ENCODE data around the gene COMMD7.
"Not testable (repeated sequence)": the region's sequence is repeated elsewhere in the genome, so short reads cannot be mapped to it uniquely, and the experiment has no call there.

Gene COMMD7

GRCh38 chr20:32765230-32765875 is 22.1 kb upstream of the COMMD7 start:
- DNase-seq (ENCODE audit: low read depth in 3 of 3), result not testable (repeated sequence)

GRCh38 chr20:32764005-32764960 is 21.0 kb upstream of the COMMD7 start:
- no peak for DNase-seq (ENCODE audit: low read depth in 3 of 3)

GRCh38 chr20:32763202-32764004 is 20.1 kb upstream of the COMMD7 start:
- no peak for DNase-seq (ENCODE audit: low read depth in 3 of 3)

- no peak for DNase-seq (ENCODE audit: low read depth in 3 of 3)
Observed at GRCh38 chr20:32762754-32763201, 19.5 kb upstream of the COMMD7 start.

GRCh38 chr20:32761831-32762753 is 18.8 kb upstream of the COMMD7 start, which contains the start of gene DNMT3B:
DNMT3B (plus strand) TSS chr20:32762385; CDS start chr20:32780324, 17,939 bp downstream.
- DNase-seq (ENCODE audit: low read depth in 3 of 3), result peak; percentile 31 to 83 (median 38)

GRCh38 chr20:32761417-32761830 is 18.2 kb upstream of the COMMD7 start:
- DNase-seq (ENCODE audit: low read depth in 3 of 3), result no peak

- DNase-seq (ENCODE audit: low read depth in 3 of 3), result no peak
Observed at GRCh38 chr20:32756156-32756555, 12.9 kb upstream of the COMMD7 start.

- DNase-seq (ENCODE audit: low read depth in 3 of 3), result no peak
Observed at GRCh38 chr20:32753731-32754130, 10.5 kb upstream of the COMMD7 start.

- no peak for DNase-seq (ENCODE audit: low read depth in 3 of 3)
Observed at GRCh38 chr20:32752458-32753250, 9.4 kb upstream of the COMMD7 start.

- DNase-seq (ENCODE audit: low read depth in 3 of 3), result no peak
Observed at GRCh38 chr20:32751702-32752457, 8.6 kb upstream of the COMMD7 start.

GRCh38 chr20:32751293-32751692 is 8.0 kb upstream of the COMMD7 start:
- no peak for DNase-seq (ENCODE audit: low read depth in 3 of 3)

GRCh38 chr20:32749914-32750637 is 6.8 kb upstream of the COMMD7 start:
- no peak for DNase-seq (ENCODE audit: low read depth in 3 of 3)

- peak in 1 of 3 experiments; percentile 16 for DNase-seq (ENCODE audit: low read depth in 3 of 3)
Observed at GRCh38 chr20:32742322-32743236, 688 bp downstream of the COMMD7 start.

- DNase-seq (ENCODE audit: low read depth in 3 of 3), result no peak
Observed at GRCh38 chr20:32741151-32741550, 2.1 kb downstream of the COMMD7 start.

- DNase-seq (ENCODE audit: low read depth in 3 of 3), result no peak
Observed at GRCh38 chr20:32737371-32738223, 5.7 kb downstream of the COMMD7 start.

GRCh38 chr20:32731882-32732266 is 11.4 kb downstream of the COMMD7 start:
- no peak for DNase-seq (ENCODE audit: low read depth in 3 of 3)
